ENCODE results near the gene MEGF11. TPM values are rescaled to one million over a fixed set of nuclear protein-coding genes. Genes with fewer than 3 reads are reported as not detected.

The MEGF11 gene
- total and polyA plus RNA-seq, 7 donors, result 0.04 to 0.05 TPM; not detected in 5

- no peak for TF ChIP-seq CTCF (IDR thresholded peaks at IDR 0.05)
- no peaks in the 10 kb centered on the region for H3K27me3 ChIP-seq (ENCODE audit: insufficient read depth in 3 of 3, low read length in 2 of 3)
- no peaks in the 10 kb centered on the region for H3K36me3 ChIP-seq (ENCODE audit: insufficient read depth in 1 of 2, low read depth in 1 of 2)
- no peak overlapping the region for H3K27ac ChIP-seq
- 64 to 77% (median 66%) methylated on average over 20 of the region's 20 CpGs for WGBS, 3 donors
- intact Hi-C loops (cut with DNase I), result no loop called here
- DNase-seq (no peak), ATAC-seq (no peak)
- H3K9me3 ChIP-seq, result no peaks in the 10 kb centered on the region
- no peaks in the 10 kb centered on the region for H3K4me1 ChIP-seq
- no peak overlapping the region for H3K4me3 ChIP-seq
Observed at GRCh38 chr15:66078196-66078928, 175.2 kb downstream of the MEGF11 start.

DNA sequence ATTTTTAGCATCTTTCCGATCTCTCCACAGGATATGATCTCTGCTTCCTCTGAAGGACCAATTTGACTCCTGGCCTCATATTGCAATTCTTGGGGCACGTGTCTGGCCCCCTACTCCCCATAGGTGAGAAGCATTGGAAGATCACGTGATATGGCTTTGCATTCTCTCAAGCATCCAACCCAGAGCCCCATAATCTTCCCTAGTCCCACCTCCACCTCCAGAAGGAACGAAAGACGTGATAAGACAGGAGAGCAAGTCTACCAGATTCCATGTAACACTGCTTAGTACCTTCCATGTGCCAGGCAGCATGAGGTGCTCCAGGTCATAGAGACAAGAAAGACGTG lies 176.3 kb downstream of the MEGF11 start:
- no peak for ATAC-seq
- no peak overlapping the region for H3K27ac ChIP-seq
- no peak for DNase-seq
- H3K9me3 ChIP-seq, result no peaks in the 10 kb centered on the region
- intact Hi-C loops (cut with DNase I), result no loop called here
- no peak overlapping the region for H3K4me3 ChIP-seq
- H3K36me3 ChIP-seq (ENCODE audit: insufficient read depth in 1 of 2, low read depth in 1 of 2), result no peaks in the 10 kb centered on the region
- no peaks in the 10 kb centered on the region for H3K4me1 ChIP-seq
- H3K27me3 ChIP-seq (ENCODE audit: insufficient read depth in 3 of 3, low read length in 2 of 3), result no peaks in the 10 kb centered on the region
- 75 to 86% (median 83%) methylated on average over 6 of the region's 6 CpGs for WGBS, 3 donors
- TF ChIP-seq CTCF (IDR thresholded peaks at IDR 0.05), result no peak

DNA sequence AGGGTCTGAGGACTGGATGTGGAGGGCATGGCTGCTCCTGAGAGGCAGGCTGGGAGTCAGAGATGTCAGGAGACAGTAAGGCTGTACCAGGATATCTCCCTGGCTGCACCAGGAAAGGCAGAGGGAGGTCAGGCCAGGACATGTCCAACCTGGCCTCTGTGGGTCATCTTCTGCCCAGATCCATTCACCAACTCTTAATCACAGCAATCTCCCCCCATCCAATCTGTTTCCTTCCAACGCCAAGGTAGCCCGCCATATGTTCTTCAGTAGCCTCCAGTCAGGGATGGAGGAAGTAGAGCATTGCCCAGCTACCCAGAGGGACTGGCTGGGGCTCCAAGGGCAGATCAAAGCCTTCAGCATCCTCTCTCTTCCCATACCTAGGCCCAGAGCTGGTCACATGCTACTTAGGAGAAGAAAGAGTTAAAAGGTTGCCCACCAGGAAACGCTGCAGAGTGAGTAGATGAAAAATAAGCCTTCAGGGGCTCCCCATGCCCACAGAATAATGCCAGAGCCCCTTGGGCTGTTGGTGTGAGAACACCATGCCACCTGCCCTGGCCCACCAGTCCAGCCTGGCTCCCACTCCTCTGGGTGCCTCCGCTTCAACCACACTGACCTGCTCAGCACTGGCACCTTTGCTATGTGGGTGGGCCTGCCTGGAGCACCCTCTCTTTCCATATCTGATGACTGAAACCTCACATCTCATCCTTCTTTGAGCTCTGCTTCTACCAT lies 176.8 kb downstream of the MEGF11 start:
- Histone ChIP-seq H3K9me3 (no peaks in the 10 kb centered on the region), H3K36me3 (ENCODE audit: insufficient read depth in 1 of 2, low read depth in 1 of 2) (no peaks in the 10 kb centered on the region), H3K27ac (no peak overlapping the region), H3K4me1 (no peaks in the 10 kb centered on the region), H3K27me3 (ENCODE audit: insufficient read depth in 3 of 3, low read length in 2 of 3) (no peaks in the 10 kb centered on the region), H3K4me3 (no peak overlapping the region)
- intact Hi-C loops (cut with DNase I), result no loop called here
- no peak for TF ChIP-seq CTCF (IDR thresholded peaks at IDR 0.05)
- 89 to 93% (median 91%) methylated on average over 4 of the region's 4 CpGs for WGBS, 3 donors
- DNase-seq (no peak), ATAC-seq (no peak)

DNA sequence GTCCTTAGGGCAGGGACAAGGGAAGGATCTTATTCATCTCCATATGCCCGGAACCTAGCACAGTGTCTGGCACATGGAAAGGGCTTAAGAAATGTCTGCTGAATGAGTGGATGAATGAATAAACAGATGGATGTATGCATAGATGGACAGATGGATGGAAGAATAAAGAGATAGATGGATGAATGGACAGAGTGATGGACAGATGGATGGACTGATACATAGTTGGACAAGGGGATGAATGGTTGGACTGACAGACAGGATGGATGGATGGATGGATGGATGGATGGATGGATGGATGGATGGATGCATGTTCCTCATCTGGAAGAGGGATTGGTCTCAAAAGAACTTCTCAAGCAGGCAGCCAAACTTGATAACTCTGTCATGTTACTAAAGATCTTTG lies 177.6 kb downstream of the MEGF11 start:
- no peak for ATAC-seq
- H3K4me1 ChIP-seq, result no peaks in the 10 kb centered on the region
- intact Hi-C loops (cut with DNase I), result no loop called here
- H3K36me3 ChIP-seq (ENCODE audit: insufficient read depth in 1 of 2, low read depth in 1 of 2), result no peaks in the 10 kb centered on the region
- no peaks in the 10 kb centered on the region for H3K27me3 ChIP-seq (ENCODE audit: insufficient read depth in 3 of 3, low read length in 2 of 3)
- DNase-seq, result no peak
- H3K9me3 ChIP-seq, result no peaks in the 10 kb centered on the region
- 86 to 93% (median 88%) methylated on average over 1 of the region's 1 CpG for WGBS, 3 donors
- H3K27ac ChIP-seq, result no peak overlapping the region
- H3K4me3 ChIP-seq, result no peak overlapping the region
- no peak for TF ChIP-seq CTCF (IDR thresholded peaks at IDR 0.05)
